ENCODE measurements around the gene ASTL.
"Not testable (repeated sequence)": the region's sequence is repeated elsewhere in the genome, so short reads cannot be mapped to it uniquely, and the experiment has no call there.

The ASTL gene

GRCh38 chr2:96095116-96095636 is 43.1 kb downstream of the ASTL start:
- no peak for DNase-seq

GRCh38 chr2:96093528-96093927 is 44.8 kb downstream of the ASTL start:
- DNase-seq: no peak

DNA sequence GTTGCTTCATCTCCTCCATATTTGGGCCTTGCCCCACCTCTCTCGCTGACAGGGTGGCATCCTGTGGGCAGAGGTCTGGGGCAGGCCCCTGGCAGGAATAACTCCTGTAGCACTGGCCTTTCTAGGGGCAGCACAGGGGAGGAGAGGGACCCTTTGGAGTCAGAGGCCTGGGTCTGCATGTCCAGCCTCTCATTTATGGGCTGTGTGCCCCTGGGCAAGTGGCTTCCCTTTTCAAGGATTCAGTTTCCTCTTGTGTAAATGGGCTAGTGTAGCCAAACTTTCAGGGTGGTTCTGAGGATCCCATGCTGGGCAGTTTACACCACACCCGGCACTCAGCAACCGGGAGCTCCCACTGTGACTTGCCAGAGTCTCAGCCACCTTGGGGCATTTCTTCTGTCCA is 45.4 kb downstream of the ASTL start:
- peak; percentile 14 to 26 for DNase-seq

DNA sequence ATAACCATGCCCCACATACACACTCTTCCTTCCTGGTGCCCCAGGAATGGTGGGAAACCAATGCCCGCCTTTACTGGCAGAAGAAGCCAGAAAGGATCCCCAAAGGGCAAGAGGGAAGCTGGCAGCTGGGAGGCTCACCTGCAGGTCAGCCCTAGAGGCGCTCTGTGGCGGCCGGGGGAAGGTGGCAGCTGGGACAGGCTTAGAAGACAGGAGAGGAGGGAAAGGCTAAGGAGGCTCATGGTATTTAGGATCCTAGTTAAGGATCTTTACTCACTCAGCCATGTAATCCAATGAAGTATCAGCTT is 45.8 kb downstream of the ASTL start:
- no peak for DNase-seq

GRCh38 chr2:96091711-96092572 is 46.4 kb downstream of the ASTL start:
- no peak for DNase-seq

GRCh38 chr2:96091141-96091710 is 47.1 kb downstream of the ASTL start:
- no peak for DNase-seq

GRCh38 chr2:96090196-96090926 is 47.9 kb downstream of the ASTL start:
- no peak for DNase-seq

DNA sequence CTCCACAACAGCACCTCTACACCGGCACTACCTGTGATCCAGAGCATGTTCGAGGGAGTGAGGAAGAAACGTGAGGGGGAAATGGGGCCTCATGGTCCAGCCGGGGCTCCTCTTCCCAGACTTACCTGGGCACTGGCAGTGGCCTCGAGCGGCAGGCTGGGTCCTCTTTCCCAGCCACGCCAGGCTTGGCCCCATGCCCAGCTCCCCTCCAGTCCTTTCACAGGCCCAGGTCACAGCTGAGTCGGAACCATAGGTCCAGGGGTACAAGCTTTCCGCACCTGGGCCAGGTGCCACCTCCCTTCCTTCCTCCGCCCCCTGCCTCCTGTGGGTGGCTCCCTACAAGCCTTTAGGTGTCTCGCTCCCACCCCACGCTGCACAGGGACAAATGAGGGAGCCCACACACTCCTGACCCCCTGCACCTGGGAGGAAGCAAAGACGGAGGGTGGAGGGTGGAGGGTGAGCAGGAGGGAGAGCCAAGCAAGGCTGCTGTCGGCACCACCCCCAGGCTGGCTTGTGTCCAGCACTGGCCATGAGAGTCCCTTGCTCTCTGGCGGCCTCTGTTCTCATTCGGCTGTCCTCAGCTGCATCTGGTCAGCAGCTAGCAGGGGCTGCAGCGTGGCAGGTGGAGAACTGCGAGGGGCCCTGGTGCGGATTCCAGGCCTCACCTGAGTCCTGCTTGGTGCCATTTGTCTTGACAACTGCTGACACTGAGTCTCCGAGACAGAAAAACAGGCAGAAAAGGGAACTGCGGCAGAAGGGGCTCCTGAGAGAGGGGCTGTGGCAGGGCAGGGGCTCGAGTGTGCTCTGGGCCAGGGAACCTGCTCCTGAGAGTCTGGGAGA is 48.7 kb downstream of the ASTL start:
- no peak for DNase-seq

GRCh38 chr2:96088340-96089335 is 49.7 kb downstream of the ASTL start:
- no peak for DNase-seq

- DNase-seq: no peak
Observed at GRCh38 chr2:96087130-96087529, 51.2 kb downstream of the ASTL start.

DNA sequence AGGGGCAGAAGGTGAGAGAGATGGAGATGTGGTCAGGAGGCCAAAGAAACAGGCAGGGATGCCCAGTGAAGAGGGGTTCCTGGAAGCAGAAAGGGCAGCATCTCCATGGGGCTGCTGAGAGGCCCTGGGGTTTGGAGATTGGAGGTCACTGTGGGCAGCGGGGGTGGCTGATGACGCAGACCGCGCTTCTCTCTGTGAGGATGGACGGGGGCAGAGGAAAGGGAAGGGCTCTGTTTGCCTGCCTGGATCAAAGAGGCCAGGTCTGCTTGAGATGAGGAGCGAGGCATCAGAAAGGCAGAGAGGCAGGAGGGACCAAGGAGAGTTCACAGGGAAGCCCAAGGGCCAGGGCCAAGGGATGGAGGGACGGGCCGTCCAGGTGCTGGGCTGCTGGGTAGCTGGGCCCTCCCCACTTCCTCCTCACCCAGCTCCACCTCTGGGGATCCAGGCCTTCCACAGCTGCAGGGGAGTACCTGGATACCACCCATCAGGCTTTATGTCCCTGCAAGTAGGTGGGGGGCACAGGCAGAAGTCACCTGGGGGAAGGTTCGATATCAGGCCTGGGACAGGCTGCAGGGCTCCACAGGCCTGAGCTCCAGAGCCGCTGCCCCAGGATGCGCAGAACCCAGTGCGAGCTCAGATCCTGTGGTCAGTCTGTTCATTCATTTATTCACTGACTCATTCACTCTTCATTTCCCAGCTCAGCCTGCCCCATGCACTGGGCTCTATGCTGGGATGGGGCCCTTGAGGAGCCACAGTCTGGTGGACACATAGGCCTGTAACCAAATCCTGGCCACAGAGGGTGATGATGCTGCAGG is 52.6 kb downstream of the ASTL start:
- no peak for DNase-seq

DNA sequence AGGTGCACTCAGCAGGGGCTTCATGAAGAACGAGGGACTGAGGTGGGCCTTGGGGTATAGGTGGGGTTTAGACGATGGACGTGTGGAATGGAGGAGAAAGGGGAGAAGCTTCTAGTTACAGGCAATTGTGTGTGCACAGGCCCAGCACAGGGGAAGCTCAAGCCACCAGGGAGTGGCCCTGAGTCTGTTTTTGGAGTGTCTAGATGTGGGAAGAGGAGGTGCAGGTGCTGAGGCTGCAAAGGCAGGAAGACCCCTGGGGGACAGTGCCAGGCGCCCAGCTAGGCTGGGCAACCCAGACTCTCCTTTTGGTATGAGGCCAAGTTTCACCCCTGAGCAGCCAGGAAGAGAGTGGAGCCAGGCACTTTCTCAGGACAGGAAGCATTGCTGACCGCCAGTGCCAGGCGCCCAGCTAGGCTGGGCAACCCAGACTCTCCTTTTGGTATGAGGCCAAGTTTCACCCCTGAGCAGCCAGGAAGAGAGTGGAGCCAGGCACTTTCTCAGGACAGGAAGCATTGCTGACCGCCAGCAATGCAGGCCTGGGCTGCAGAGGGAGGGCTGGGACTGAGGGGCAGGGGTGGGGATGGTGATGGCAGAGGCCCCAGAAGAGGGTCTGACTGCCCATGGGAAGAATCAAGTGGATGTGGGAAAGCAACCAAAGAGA is 53.3 kb downstream of the ASTL start:
- not testable (repeated sequence) for DNase-seq

DNA sequence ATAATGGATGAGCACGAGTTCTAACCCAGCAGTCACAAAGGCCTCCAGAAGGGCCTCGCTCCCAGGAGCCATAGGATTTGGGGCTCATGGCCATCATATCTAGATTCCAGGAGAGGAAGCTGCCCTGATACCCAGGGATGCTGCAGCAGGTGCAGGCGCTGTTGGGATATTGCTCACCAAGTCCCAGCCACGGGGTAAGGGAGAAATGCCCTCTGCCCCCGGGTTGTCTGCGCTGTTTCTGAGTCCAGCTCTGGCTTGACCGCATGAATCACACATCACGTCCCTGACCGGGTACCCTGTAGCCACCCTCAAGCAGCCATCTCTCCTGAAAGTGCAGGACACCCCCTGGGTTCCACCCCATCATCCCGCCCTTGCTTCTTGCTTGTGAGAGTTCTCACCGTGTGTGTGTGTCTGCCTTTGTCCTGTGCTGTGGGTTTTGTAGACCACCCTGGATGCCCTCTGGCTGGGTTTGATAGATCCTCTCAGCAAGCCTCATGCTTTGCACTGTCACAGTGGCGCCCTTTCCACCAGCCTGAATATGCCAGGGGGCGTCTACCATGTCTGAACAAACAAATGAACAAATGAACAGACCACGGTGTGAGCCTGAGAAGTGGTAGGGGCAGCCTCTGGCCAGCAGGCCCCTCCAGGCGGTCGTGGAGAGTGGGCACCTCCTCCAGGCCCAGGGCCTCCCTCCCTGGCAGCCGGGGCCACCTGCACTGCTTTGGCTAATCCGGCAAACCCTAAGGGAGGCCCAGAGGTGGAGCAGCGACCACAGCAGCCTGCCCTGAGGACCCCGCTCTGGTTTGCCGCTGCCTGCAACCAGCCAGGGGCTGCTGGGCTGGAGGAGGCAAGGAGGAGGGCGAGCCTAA is 54.1 kb downstream of the ASTL start:
- no peak for DNase-seq

- DNase-seq: no peak
Observed at GRCh38 chr2:96083064-96083939, 55.0 kb downstream of the ASTL start.

DNA sequence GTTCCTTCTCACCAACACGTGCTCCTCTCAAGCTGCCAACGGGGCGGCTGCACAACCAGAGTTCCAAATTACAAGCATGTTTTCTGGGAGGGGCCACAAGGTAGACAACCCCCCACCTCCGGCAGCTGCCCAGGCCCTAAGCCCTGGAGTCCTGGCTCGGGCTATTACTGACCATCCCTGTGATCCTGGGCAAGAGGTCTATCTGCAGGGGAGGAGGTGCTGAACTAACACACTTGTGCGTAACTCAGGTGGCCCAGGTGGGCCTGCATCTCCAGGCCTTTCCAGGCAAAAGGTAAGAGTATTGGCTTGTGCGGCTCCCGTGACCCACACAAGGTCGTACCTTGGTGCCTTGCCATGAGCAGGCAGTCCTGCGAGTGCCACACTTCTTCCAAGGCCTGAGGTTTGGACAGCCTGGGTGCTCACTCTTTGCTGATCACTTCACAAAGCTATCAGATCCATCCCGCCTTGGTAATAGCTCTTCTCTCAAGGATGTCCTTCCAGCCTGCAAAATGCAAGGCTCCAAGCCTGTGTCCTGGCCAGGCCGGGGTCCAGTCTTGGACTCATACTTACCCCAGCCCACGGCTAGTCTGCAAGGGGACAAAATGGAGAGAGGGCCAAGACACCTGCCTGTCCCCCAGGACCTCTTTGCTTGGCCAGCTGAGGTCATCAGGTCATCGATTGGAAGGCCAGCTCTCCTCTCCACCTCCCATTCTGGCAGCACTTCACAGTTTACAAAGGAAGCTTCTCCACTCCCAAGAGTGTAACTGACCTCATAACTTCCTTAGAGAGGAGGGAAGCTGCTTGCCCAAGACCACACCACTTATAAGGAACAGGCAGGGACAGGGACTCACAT is 55.9 kb downstream of the ASTL start:
- no peak for DNase-seq

- DNase-seq: no peak
Observed at GRCh38 chr2:96081042-96081441, 57.3 kb downstream of the ASTL start.

DNA sequence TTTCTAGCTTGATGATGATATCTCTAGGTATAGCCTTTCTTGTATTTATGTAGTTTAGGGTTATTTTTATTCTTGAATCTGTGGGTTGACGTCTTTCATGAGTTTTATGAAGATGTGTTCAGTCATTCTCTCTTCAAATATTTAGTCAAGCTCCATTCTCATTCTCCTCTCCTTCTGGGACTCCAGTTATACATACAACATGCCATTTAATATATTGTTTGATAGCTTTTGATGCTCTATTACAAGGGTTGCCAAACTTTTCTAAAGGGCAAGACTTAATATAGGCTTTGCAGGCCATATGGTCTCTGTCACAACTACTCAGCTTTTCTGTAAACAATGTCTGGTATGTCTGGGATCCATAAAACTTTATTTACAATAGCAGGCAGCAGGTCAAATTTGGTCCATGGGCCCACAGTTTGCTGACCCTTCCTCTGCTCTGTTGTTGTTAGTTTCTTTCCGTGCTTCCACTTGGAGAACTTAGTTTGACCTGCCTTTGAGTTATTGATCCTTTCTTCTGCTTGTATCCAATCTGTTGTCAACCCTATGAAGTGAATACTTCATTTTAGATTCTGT is 63.0 kb downstream of the ASTL start:
- no peak for DNase-seq

All from AML-193 (cell line).